ENCODE data around the gene LITAFD. TPM values are rescaled to one million over a fixed set of nuclear protein-coding genes. Genes with fewer than 3 reads are reported as not detected.

Gene LITAFD
- total RNA-seq, 4 donors from 2014 or later: not detected

DNA sequence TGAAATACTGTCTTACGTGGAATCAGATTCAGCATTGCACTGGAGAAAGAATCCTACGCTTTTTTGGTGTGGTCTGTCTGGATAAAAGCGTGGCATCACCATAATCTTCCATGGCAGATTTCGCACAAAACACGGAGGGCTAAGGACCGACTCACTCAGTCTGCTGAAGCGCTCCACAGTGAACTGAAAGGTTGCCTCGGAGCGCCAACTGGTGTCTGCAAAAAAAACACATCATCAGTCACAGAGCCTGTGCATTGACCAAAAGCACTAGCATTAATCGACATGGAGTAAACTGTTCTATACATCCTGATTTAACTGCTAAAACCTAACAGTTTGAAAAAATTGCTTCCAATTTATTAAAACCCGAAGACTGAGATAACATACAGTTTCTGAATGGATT lies 41.0 kb downstream of the LITAFD start:
- H3K27me3 ChIP-seq: no peaks in the 10 kb centered on the region
- H3K27ac ChIP-seq: no peak overlapping the region
- peaks cover 0 to 17% (median 3%) of the 10 kb centered on the region in 3 donors for H3K4me1 ChIP-seq
- H3K36me3 ChIP-seq: peaks cover 15 to 99% (median 48%) of the 10 kb centered on the region in 3 donors
- no peak overlapping the region for H3K4me3 ChIP-seq
- intact Hi-C loops (cut with DNase I): no loop called here
- H3K9me3 ChIP-seq: no peaks in the 10 kb centered on the region
- TF ChIP-seq, protein P1, sequence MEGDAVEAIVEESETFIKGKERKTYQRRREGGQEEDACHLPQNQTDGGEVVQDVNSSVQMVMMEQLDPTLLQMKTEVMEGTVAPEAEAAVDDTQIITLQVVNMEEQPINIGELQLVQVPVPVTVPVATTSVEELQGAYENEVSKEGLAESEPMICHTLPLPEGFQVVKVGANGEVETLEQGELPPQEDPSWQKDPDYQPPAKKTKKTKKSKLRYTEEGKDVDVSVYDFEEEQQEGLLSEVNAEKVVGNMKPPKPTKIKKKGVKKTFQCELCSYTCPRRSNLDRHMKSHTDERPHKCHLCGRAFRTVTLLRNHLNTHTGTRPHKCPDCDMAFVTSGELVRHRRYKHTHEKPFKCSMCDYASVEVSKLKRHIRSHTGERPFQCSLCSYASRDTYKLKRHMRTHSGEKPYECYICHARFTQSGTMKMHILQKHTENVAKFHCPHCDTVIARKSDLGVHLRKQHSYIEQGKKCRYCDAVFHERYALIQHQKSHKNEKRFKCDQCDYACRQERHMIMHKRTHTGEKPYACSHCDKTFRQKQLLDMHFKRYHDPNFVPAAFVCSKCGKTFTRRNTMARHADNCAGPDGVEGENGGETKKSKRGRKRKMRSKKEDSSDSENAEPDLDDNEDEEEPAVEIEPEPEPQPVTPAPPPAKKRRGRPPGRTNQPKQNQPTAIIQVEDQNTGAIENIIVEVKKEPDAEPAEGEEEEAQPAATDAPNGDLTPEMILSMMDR (IDR thresholded peaks at IDR 0.05): no peak
- no peak for TF ChIP-seq POLR2A (IDR thresholded peaks at IDR 0.05)
- WGBS, 2 donors: 82 to 84% methylated on average over 11 of the region's 11 CpGs
- no peak for DNase-seq

DNA sequence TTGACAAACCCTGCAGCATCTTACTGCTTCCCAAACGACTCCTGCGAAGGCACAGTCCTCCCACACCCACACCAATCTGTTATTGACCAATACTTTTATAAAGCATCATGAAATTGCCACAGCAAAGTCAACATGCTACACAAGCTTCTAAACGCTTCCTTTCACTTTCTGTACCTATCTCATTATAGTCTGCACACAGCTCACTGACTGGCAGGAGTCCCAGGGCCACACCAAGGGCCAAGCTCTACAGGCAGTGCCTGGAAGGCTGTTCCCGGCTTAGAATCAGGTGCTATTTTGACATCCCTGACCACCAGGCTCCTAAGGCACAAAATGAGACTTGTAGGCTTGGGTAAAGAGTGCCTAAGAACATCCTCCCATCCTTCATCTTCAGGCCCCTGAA lies 42.1 kb downstream of the LITAFD start:
- no peak overlapping the region for H3K27ac ChIP-seq
- H3K27me3 ChIP-seq: no peaks in the 10 kb centered on the region
- DNase-seq: no peak
- WGBS, 2 donors: 50 to 52% methylated on average over 4 of the region's 4 CpGs
- peaks cover 9 to 99% (median 42%) of the 10 kb centered on the region in 3 donors for H3K36me3 ChIP-seq
- intact Hi-C loops (cut with DNase I): no loop called here
- no peaks in the 10 kb centered on the region for H3K9me3 ChIP-seq
- no peak overlapping the region for H3K4me3 ChIP-seq
- peaks cover 0 to 27% (median 3%) of the 10 kb centered on the region in 3 donors for H3K4me1 ChIP-seq
- no peak for TF ChIP-seq POLR2A (IDR thresholded peaks at IDR 0.05)
- TF ChIP-seq, protein P1 (IDR thresholded peaks at IDR 0.05): no peak

DNA sequence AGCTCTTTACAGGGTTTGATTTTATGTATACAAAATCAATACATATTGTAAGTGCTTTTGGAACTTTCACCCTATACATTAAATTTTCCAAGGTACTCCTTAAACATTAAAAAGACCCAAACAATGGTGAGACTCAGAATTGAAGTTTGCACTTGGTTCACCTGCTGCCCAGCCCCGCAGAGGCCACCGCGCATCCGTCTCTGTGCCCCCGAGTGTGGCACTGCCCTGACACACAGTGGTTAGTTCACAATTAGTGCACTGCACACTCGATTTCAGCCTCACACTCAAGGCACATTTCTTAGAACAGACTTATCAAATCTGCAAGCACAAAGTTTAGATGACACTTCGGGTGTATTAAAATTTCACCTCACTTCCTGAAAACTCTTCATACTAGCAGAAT lies 43.3 kb downstream of the LITAFD start:
- intact Hi-C loops (cut with DNase I): no loop called here
- no peak for DNase-seq
- Histone ChIP-seq H3K27ac (no peak overlapping the region), H3K27me3 (no peaks in the 10 kb centered on the region), H3K36me3 (peaks cover 11 to 96% (median 32%) of the 10 kb centered on the region in 3 donors), H3K4me3 (no peak overlapping the region), H3K4me1 (peaks cover 0 to 31% (median 3%) of the 10 kb centered on the region in 3 donors), H3K9me3 (no peaks in the 10 kb centered on the region)
- 93 to 97% methylated on average over 7 of the region's 7 CpGs for WGBS, 2 donors
- no peak for TF ChIP-seq POLR2A (IDR thresholded peaks at IDR 0.05)
- TF ChIP-seq, protein P1 (IDR thresholded peaks at IDR 0.05): no peak

DNA sequence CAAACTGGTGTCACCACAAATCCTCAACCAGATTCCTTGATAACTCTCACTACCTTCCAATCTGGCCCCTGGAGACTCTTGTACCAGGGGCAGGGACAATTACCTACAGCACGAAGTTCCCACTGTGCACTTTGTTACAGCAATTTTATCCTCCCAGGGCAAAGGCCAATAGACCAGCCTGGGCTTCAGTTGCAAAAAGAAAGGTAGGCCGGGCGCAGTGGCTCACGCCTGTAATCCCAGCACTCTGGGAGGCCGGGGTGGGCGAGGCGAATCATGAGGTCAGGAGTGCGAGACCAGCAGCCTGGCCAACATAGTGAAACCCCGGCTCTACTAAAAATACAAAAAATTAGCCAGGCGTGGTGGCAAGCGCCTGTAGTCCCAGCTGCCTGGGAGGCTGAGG lies 44.7 kb downstream of the LITAFD start:
- TF ChIP-seq, protein P1 (IDR thresholded peaks at IDR 0.05): no peak
- TF ChIP-seq POLR2A (IDR thresholded peaks at IDR 0.05): no peak

DNA sequence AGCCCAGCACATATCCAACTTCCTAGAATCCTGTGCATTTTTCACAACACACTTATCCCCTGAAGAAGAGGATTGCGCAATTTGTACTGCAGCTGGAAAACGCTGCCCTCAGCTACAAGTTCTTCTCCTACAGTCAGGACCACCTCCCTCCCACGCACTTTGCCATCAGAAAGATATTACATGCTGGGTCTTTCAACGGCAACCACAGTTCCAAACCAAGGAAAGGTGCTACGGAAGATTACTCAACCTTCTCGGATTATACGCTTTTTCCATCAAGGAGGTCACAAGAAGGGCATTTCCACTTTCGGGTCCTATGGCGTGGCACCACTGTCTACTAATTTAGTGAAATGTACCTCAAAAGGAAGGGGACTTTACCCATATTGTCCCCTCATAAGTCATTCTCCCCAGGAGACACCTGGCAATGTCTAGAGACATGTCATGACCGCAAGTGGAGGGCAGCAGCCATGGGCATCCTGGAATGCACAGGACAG lies 46.4 kb downstream of the LITAFD start:
- Histone ChIP-seq H3K4me1 (peaks cover 0 to 45% (median 3%) of the 10 kb centered on the region in 3 donors), H3K27me3 (no peaks in the 10 kb centered on the region)

More for the DNA sequence above, 44.7 kb downstream of the LITAFD start:
- H3K4me1 ChIP-seq: peaks cover 0 to 40% (median 3%) of the 10 kb centered on the region in 3 donors
- intact Hi-C loops (cut with DNase I): no loop called here
- DNase-seq: no peak
- H3K4me3 ChIP-seq: no peak overlapping the region
- peaks cover 11 to 82% (median 18%) of the 10 kb centered on the region in 3 donors for H3K36me3 ChIP-seq
- WGBS, 2 donors: 85 to 89% methylated on average over 5 to 9 of the region's 11 CpGs
- H3K9me3 ChIP-seq: no peaks in the 10 kb centered on the region
- no peak overlapping the region for H3K27ac ChIP-seq
- H3K27me3 ChIP-seq: no peaks in the 10 kb centered on the region

More for the DNA sequence above, 46.4 kb downstream of the LITAFD start:
- DNase-seq: no peak
- intact Hi-C loops (cut with DNase I): no loop called here
- TF ChIP-seq, protein P1 (IDR thresholded peaks at IDR 0.05): no peak
- TF ChIP-seq POLR2A (IDR thresholded peaks at IDR 0.05): no peak
- 54 to 86% methylated on average over 8 to 10 of the region's 10 CpGs for WGBS, 2 donors
- no peak overlapping the region for H3K4me3 ChIP-seq
- peaks cover 7 to 66% (median 10%) of the 10 kb centered on the region in 3 donors for H3K36me3 ChIP-seq
- H3K9me3 ChIP-seq: no peaks in the 10 kb centered on the region
- no peak overlapping the region for H3K27ac ChIP-seq
